HepG2 (cell line): ENCODE results near the gene VSIG8. TPM values are rescaled to one million over a fixed set of nuclear protein-coding genes. Genes with fewer than 3 reads are reported as not detected.

Experiments
- ATAC-seq: fragments of 200-7000 bp; cut with Tn5 transposase; 3 replicates; pipeline ENCODE4 v1.9.1; 2020; ENCODE audit warnings: mild to moderate bottlenecking, moderate library complexity
- BruUV-seq: library from RNA; stranded (reverse); fragments of 400-500 nt; replicated peaks from 2 replicates; lab custom pipeline; 2021; lab: Mats Ljungman, UMichigan
- CTCF ChIA-PET: fragments of 300-600 bp; formaldehyde crosslinking; extraction: SDS; loops from one replicate; lab custom pipeline; 2021; ENCODE audit warnings: low total read pairs, inconsistent platforms, low intra/inter-chr PET ratio; lab: Yijun Ruan, JAX
- POLR2A ChIA-PET: fragments of 350-600 bp; sonication (Branson Sonifier 250); formaldehyde crosslinking; loops from one replicate; lab custom pipeline; 2020; ENCODE audit warnings: antibody characterized with exemption, inconsistent platforms; lab: Yijun Ruan, JAX
- DNase-seq: peaks from one replicate; pipeline ENCODE4 v3.0.0-alpha.2; 2015; ENCODE audit warnings: low spot score
- FAIRE-seq: peaks from 3 replicates; lab custom pipeline; 2011; peaks lifted over from hg19 to GRCh38; lab: Jason Lieb, UNC
- H2AFZ ChIP-seq: one replicate; pipeline ENCODE4 v1.6.1; 2011; ENCODE audit warnings: low read length, inconsistent platforms
- H3K27ac ChIP-seq: fragments of 300-600 bp; 3 replicates; pipeline ENCODE4 v1.8.0; 2011; ENCODE audit warnings: mixed run types, mild to moderate bottlenecking, mixed read lengths, low read length, inconsistent platforms; ENCODE audit not compliant: insufficient read depth; ENCODE audit errors: extremely low read length
- H3K27me3 ChIP-seq, 2 experiments: fragments of 200-600 bp in 1 of 2; 2 replicates in 1 of 2; 3 replicates in 1 of 2; pipeline versions ENCODE4 v1.6.0 to v1.8.0; 2011; ENCODE audit warnings: low read length in 2 of 2, mild to moderate bottlenecking in 2 of 2, moderate library complexity in 2 of 2, inconsistent platforms in 1 of 2; ENCODE audit not compliant: insufficient read depth in 2 of 2, control insufficient read depth in 1 of 2
- H3K36me3 ChIP-seq, 2 experiments: fragments of 200-600 bp in 1 of 2; replicated peaks in 1 of 2; 2 replicates in 1 of 2; 3 replicates in 1 of 2; pipeline versions ENCODE4 v1.5.1 to v1.8.0; 2011; ENCODE audit warnings: low read length in 2 of 2, inconsistent platforms in 1 of 2; ENCODE audit not compliant: insufficient read depth in 2 of 2, control insufficient read depth in 1 of 2
- H3K4me1 ChIP-seq: 2 replicates; pipeline ENCODE4 v1.5.1; 2012; ENCODE audit warnings: low read length, inconsistent platforms; ENCODE audit not compliant: insufficient read depth
- H3K4me2 ChIP-seq: 2 replicates; pipeline ENCODE4 v1.6.0; 2011; ENCODE audit warnings: low read depth, low read length, inconsistent platforms
- H3K4me3 ChIP-seq, 3 experiments: fragments of 200-600 bp in 1 of 3; sonication (generic), shearing (Covaris generic) in 1 of 3; replicated peaks in 1 of 3; 2 replicates each; pipeline ENCODE4 v1.5.1; 2011 to 2016; ENCODE audit warnings: low read length in 3 of 3, inconsistent platforms in 2 of 3, low read depth in 2 of 3, mild to moderate bottlenecking in 2 of 3, control low read depth in 1 of 3, mixed read lengths in 1 of 3; ENCODE audit not compliant: insufficient read depth in 1 of 3
- H3K79me2 ChIP-seq: one replicate; pipeline ENCODE4 v1.6.1; 2011; ENCODE audit warnings: low read length, inconsistent platforms; ENCODE audit not compliant: insufficient read depth
- H3K9ac ChIP-seq: 2 replicates; pipeline ENCODE4 v1.6.0; 2011; ENCODE audit warnings: mild to moderate bottlenecking, low read depth, low read length, inconsistent platforms; ENCODE audit not compliant: insufficient read depth
- H3K9me3 ChIP-seq: 2 replicates; pipeline ENCODE4 v1.5.1; 2012; ENCODE audit warnings: mild to moderate bottlenecking, low read length
- H4K20me1 ChIP-seq: 2 replicates; pipeline ENCODE4 v1.6.0; 2011; ENCODE audit warnings: inconsistent platforms, mild to moderate bottlenecking, low read length, moderate library complexity; ENCODE audit not compliant: insufficient read depth
- SATB2 ChIP-seq: sonication (generic); formaldehyde crosslinking; IDR thresholded peaks from 2 replicates; pipeline ENCODE4 v1.5.0; 2020; ENCODE audit warnings: missing genetic modification reagents
- ZNF512B ChIP-seq: sonication (generic); formaldehyde crosslinking; IDR thresholded peaks from 2 replicates; pipeline ENCODE4 v1.5.1; 2020; ENCODE audit warnings: missing genetic modification reagents, mild to moderate bottlenecking, borderline replicate concordance
- ZNF597 ChIP-seq: sonication (generic); formaldehyde crosslinking; IDR thresholded peaks from 2 replicates; pipeline ENCODE4 v1.5.0; 2020; ENCODE audit warnings: missing genetic modification reagents
- WGBS: methylation state at CpG from one replicate; pipeline ENCODE4 v1.1.6; 2017; ENCODE audit warnings: low lambda C conversion rate; 5-methylcytosine and 5-hydroxymethylcytosine counted together
- in situ Hi-C: cut with HindIII; loops from 2 replicates; pipeline ENCODE4 v1.10.0; 2017; ENCODE audit warnings: low pct_unique_long_range_greater_than_20kb; ENCODE audit not compliant: extremely low pct_ligation_motif_present
- intact Hi-C: fragments of 100-400 bp; cut with micrococcal nuclease; formaldehyde crosslinking; loops from one replicate; pipeline ENCODE4 v1.10.0; 2022; ENCODE audit not compliant: unreplicated experiment
- polyA plus RNA-seq, 8 experiments: library from polyadenylated mRNA; depleted of rRNA in 3 of 8; stranded (reverse) in 7 of 8; unstranded in 1 of 8; fragments of >200 nt; fragmentation: Illumina TruSeq in 4 of 8; extraction: Trizol in 4 of 8; gene quantifications; 2 replicates each; pipeline versions ENCODE4 v1.2.1 to v1.2.3, GENCODE V29; 2011 to 2016; ENCODE audit warnings: low read depth in 4 of 8, missing spikeins in 1 of 8, mixed read lengths in 1 of 8; ENCODE audit not compliant: insufficient read depth in 1 of 8
- total RNA-seq, 5 experiments: library from RNA; depleted of rRNA; stranded (reverse); fragments of >200 nt; fragmentation: Illumina TruSeq; extraction: Trizol; gene quantifications; 2 replicates each; pipeline ENCODE4 v1.2.3, GENCODE V29; 2016; ENCODE audit warnings: low read depth in 1 of 5
- TF ChIP-seq, protein P1 (sequence below): sonication (generic); formaldehyde crosslinking; IDR thresholded peaks from 2 replicates; pipeline ENCODE4 v1.5.1; 2020; ENCODE audit warnings: missing genetic modification reagents, mild to moderate bottlenecking, borderline replicate concordance

The VSIG8 gene
- total and polyA plus RNA-seq, 2 of the 13 experiments (the other 11 are each of a cell fraction or from before 2014, with no cell fraction given) = not detected

DNA sequence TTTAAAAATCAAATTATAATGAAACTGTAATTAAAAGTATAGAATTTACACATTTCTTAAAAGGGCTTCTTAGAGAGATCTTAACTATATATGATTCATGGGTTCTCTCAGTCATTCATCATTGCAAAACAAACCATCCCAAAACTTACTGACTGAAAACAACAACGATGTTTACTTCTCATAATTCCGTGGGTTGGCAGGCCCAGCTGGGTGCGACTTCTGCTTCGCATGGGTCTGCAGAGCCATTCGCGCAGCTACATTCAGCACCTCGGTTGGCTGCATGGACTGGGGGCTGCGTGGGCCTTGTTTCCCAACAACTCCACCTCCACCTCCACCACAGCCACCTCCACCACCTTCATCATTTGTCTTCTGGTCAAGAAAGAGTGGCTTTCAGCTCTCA lies 31.7 kb downstream of the VSIG8 start:
- no peaks in the 10 kb centered on the region for H3K9me3 ChIP-seq
- ChIA-PET CTCF (no interaction called here), POLR2A (no interaction called here)
- H3K4me1 ChIP-seq = peaks cover 5% of the 10 kb centered on the region
- intact Hi-C loops = no loop called here
- WGBS = 38% methylated on average over 8 of the region's 8 CpGs
- peaks cover 3 to 12% of the 10 kb centered on the region in 2 experiments; a peak in 4 of 5 replicates for H3K27me3 ChIP-seq
- H3K36me3 ChIP-seq = no peaks in the 10 kb centered on the region
- in situ Hi-C loops = no loop called here
- TF ChIP-seq ZNF597 = no peak
- TF ChIP-seq, protein P1, sequence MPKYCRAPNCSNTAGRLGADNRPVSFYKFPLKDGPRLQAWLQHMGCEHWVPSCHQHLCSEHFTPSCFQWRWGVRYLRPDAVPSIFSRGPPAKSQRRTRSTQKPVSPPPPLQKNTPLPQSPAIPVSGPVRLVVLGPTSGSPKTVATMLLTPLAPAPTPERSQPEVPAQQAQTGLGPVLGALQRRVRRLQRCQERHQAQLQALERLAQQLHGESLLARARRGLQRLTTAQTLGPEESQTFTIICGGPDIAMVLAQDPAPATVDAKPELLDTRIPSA (CRISPR knock-in tag) = no peak
- TF ChIP-seq ZNF512B (CRISPR knock-in tag) = no peak
- TF ChIP-seq SATB2 (CRISPR knock-in tag) = no peak
- H4K20me1 ChIP-seq = no peaks in the 10 kb centered on the region
- no peaks in the 10 kb centered on the region for H3K79me2 ChIP-seq
- FAIRE-seq = no peak
- ATAC-seq = no peak
- H2AFZ ChIP-seq = no peak overlapping the region
- no peak overlapping the region for H3K4me3 ChIP-seq
- no peak overlapping the region for H3K9ac ChIP-seq
- DNase-seq = no peak
- no peak overlapping the region for H3K4me2 ChIP-seq
- BruUV-seq = no TSS peak
- no peak overlapping the region for H3K27ac ChIP-seq
